PC-3 (cell line): ENCODE data around the gene RAB5IF. TPM values are rescaled to one million over a fixed set of nuclear protein-coding genes. Genes with fewer than 3 reads are reported as not detected.

ENCODE experiments used
- ATAC-seq: fragments of 200-7000 bp; cut with Tn5 transposase; 2 replicates; pipeline ENCODE4 v1.9.1; 2020; ENCODE audit warnings: mild to moderate bottlenecking, moderate library complexity
- BruUV-seq: library from RNA; stranded (reverse); fragments of 400-500 nt; replicated peaks from 2 replicates; lab custom pipeline; 2021; lab: Mats Ljungman, UMichigan
- CTCF ChIA-PET: fragments of 300-600 bp; sonication (Branson Sonifier 250); formaldehyde crosslinking; loops from one replicate; lab custom pipeline; 2022; ENCODE audit warnings: antibody characterized with exemption; lab: Charles Lee
- POLR2A ChIA-PET: fragments of 300-600 bp; sonication (Branson Sonifier 250); formaldehyde crosslinking; loops from one replicate; lab custom pipeline; 2022; ENCODE audit warnings: antibody characterized with exemption; ENCODE audit not compliant: unreplicated experiment; lab: Charles Lee
- DNase-seq: peaks from one replicate; pipeline ENCODE4 v3.0.0-alpha.2; 2015
- H2AFZ ChIP-seq: fragments of 300-600 bp; sonication (generic); 2 replicates; pipeline ENCODE4 v1.6.0; 2016; ENCODE audit warnings: antibody characterized with exemption, low read length
- H3F3A ChIP-seq: fragments of 300-600 bp; sonication (generic); one replicate; pipeline ENCODE4 v1.6.0; 2017; ENCODE audit warnings: antibody characterized with exemption, low read length, control low read depth, mild to moderate bottlenecking; ENCODE audit not compliant: unreplicated experiment
- H3K27ac ChIP-seq: fragments of 300-600 bp; sonication (generic); 2 replicates; pipeline ENCODE4 v1.5.1; 2016; ENCODE audit warnings: mild to moderate bottlenecking, low read length
- H3K27me3 ChIP-seq: fragments of 300-600 bp; sonication (generic); 2 replicates; pipeline ENCODE4 v1.6.1; 2016; ENCODE audit warnings: low read length, mixed read lengths
- H3K36me3 ChIP-seq: fragments of 300-600 bp; sonication (generic); 2 replicates; pipeline ENCODE4 v1.6.1; 2016; ENCODE audit warnings: low read depth, mixed run types, low read length, mixed read lengths
- H3K4me1 ChIP-seq: fragments of 300-600 bp; sonication (generic); 2 replicates; pipeline ENCODE4 v1.5.1; 2016; ENCODE audit warnings: low read length; ENCODE audit not compliant: insufficient read depth
- H3K4me2 ChIP-seq: fragments of 300-600 bp; sonication (generic); 2 replicates; pipeline ENCODE4 v1.6.0; 2016; ENCODE audit warnings: low read length
- H3K4me3 ChIP-seq: fragments of 300-600 bp; sonication (generic); 2 replicates; pipeline ENCODE4 v1.5.1; 2016; ENCODE audit warnings: mild to moderate bottlenecking, low read length, mixed read lengths
- H3K79me2 ChIP-seq: fragments of 300-600 bp; sonication (generic); 2 replicates; pipeline ENCODE4 v1.6.1; 2017; ENCODE audit warnings: low read length, mixed read lengths
- H3K9ac ChIP-seq: fragments of 300-600 bp; sonication (generic); 2 replicates; pipeline ENCODE4 v1.6.0; 2016; ENCODE audit warnings: mild to moderate bottlenecking, low read length
- H3K9me2 ChIP-seq: fragments of 300-600 bp; sonication (generic); replicated peaks from 2 replicates; pipeline ENCODE4 v1.6.1; 2016; ENCODE audit warnings: mixed run types, low read length, mixed read lengths
- H3K9me3 ChIP-seq: fragments of 300-600 bp; sonication (generic); 2 replicates; pipeline ENCODE4 v1.6.1; 2016; ENCODE audit warnings: low read length, mixed read lengths
- H4K20me1 ChIP-seq: fragments of 300-600 bp; sonication (generic); 2 replicates; pipeline ENCODE4 v1.6.1; 2016; ENCODE audit warnings: low read length, mixed read lengths
- CTCF ChIP-seq: fragments of 300-600 bp; sonication (generic); conservative IDR thresholded peaks from 2 replicates; pipeline ENCODE4 v1.5.1; 2017; ENCODE audit warnings: antibody characterized with exemption, low read depth, mild to moderate bottlenecking, low read length
- EZH2 ChIP-seq: fragments of 300-600 bp; sonication (generic); IDR thresholded peaks from one replicate; pipeline ENCODE4 v1.6.1; 2017; ENCODE audit warnings: antibody characterized with exemption, mild to moderate bottlenecking, low read length; ENCODE audit not compliant: unreplicated experiment
- EZH2phosphoT487 ChIP-seq: fragments of 300-600 bp; sonication (generic); IDR thresholded peaks from 2 replicates; pipeline ENCODE4 v1.6.1; 2018; ENCODE audit warnings: mild to moderate bottlenecking, antibody characterized with exemption, low read length, borderline replicate concordance
- intact Hi-C: fragments of 100-400 bp; cut with micrococcal nuclease; formaldehyde crosslinking; loops from 2 replicates; pipeline ENCODE4 v1.9.0; 2023
- total RNA-seq: library from RNA; depleted of rRNA; stranded (reverse); fragments of >200 nt; gene quantifications from 2 replicates; pipeline ENCODE4 v1.2.3, GENCODE V29; 2014

The RAB5IF gene
- total RNA-seq, 1 experiment from 2014 or later = 217 TPM

DNA sequence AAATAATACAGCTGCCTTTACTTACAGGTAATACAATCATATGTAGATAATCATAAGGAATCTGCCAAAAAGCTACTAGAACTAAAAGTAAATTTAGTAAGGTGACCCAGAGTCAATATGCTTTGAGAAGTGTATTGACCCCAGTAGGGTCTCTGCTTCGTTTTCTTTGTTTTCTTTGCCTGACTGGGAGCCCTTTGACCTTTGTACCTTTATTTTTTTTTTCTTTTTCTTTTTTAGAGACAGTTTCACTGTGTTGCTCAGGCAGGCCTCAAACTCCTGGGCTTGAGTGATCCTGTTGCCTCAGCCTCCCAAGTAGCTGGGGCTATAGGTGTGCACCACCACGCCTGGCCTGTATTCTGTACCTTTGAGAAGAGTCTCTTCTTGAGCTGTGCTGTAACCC lies 17.9 kb downstream of the RAB5IF start:
- intact Hi-C loops = no loop called here
- no peak for TF ChIP-seq EZH2phosphoT487
- no peak for TF ChIP-seq CTCF
- no peak for TF ChIP-seq EZH2
- ChIA-PET CTCF (no interaction called here), POLR2A (no interaction called here)
- DNase-seq = no peak
- Histone ChIP-seq H3K27me3 (no peaks in the 10 kb centered on the region), H3K9ac (no peak overlapping the region), H3K4me3 (no peak overlapping the region), H3K9me2 (no peaks in the 10 kb centered on the region), H3K36me3 (no peaks in the 10 kb centered on the region), H3F3A (no peaks in the 10 kb centered on the region), H3K79me2 (no peaks in the 10 kb centered on the region), H3K27ac (no peak overlapping the region), H4K20me1 (no peaks in the 10 kb centered on the region), H3K4me1 (no peaks in the 10 kb centered on the region), H3K4me2 (no peak overlapping the region), H3K9me3 (no peaks in the 10 kb centered on the region), H2AFZ (no peak overlapping the region)
- no peak for ATAC-seq
- BruUV-seq = no TSS peak

- H3K9ac ChIP-seq = no peak overlapping the region
- H3K9me2 ChIP-seq = no peaks in the 10 kb centered on the region
- intact Hi-C loops = no loop called here
- DNase-seq = no peak
- no peaks in the 10 kb centered on the region for H3K36me3 ChIP-seq
- H3K27ac ChIP-seq = no peak overlapping the region
- BruUV-seq = no TSS peak
- no peaks in the 10 kb centered on the region for H3F3A ChIP-seq
- CTCF ChIA-PET = interaction anchor here (0.7 kb wide), 1 partner anchor 111 kb away, joined by 7 read pairs; no protein-coding TSS in a partner anchor
- no peak overlapping the region for H3K4me3 ChIP-seq
- ATAC-seq = peak; percentile 57; the same call in 1 of the 2 replicates
- no peak for TF ChIP-seq CTCF
- no peaks in the 10 kb centered on the region for H3K4me1 ChIP-seq
- no peaks in the 10 kb centered on the region for H4K20me1 ChIP-seq
- POLR2A ChIA-PET = no interaction called here
- no peaks in the 10 kb centered on the region for H3K79me2 ChIP-seq
- no peak overlapping the region for H3K4me2 ChIP-seq
- no peaks in the 10 kb centered on the region for H3K27me3 ChIP-seq
- H2AFZ ChIP-seq = no peak overlapping the region
- H3K9me3 ChIP-seq = no peaks in the 10 kb centered on the region
Observed at GRCh38 chr20:36624068-36624943, 18.7 kb downstream of the RAB5IF start.

- no peak for TF ChIP-seq EZH2phosphoT487
- no peak for TF ChIP-seq EZH2
- TF ChIP-seq CTCF = no peak
- no peak for ATAC-seq
- Histone ChIP-seq H3K27me3 (no peaks in the 10 kb centered on the region), H3K9ac (no peak overlapping the region), H3K4me3 (no peak overlapping the region), H3F3A (no peaks in the 10 kb centered on the region), H4K20me1 (no peaks in the 10 kb centered on the region), H3K9me3 (no peaks in the 10 kb centered on the region), H3K4me2 (no peak overlapping the region), H3K4me1 (no peaks in the 10 kb centered on the region), H3K27ac (no peak overlapping the region), H3K9me2 (no peaks in the 10 kb centered on the region), H3K79me2 (no peaks in the 10 kb centered on the region), H2AFZ (no peak overlapping the region), H3K36me3 (no peaks in the 10 kb centered on the region)
- ChIA-PET CTCF (interaction anchor here (0.7 kb wide), 1 partner anchor 111 kb away, joined by 7 read pairs; no protein-coding TSS in a partner anchor), POLR2A (no interaction called here)
- no peak for DNase-seq
- intact Hi-C loops = no loop called here
- no TSS peak for BruUV-seq
Observed at GRCh38 chr20:36624944-36625324, 19.4 kb downstream of the RAB5IF start.
